Gastroesophageal sphincter (tissue), 4 donors: ENCODE measurements around the gene DROSHA. TPM values are rescaled to one million over a fixed set of nuclear protein-coding genes. Genes with fewer than 3 reads are reported as not detected.

Source experiments
- ATAC-seq: fragments of 150-250 bp; one replicate; pipeline ENCODE4 v1.9.1; 2016; ENCODE audit warnings: mild to moderate bottlenecking, moderate library complexity
- H3K27ac ChIP-seq, 4 donors: fragments of 200-600 bp; sonication (generic) in 3 of 4; 1 replicate in 3 of 4; 2 replicates in 1 of 4; pipeline ENCODE4 v1.5.1; 2016 to 2019
- H3K27me3 ChIP-seq: fragments of 200-600 bp; sonication (generic); one replicate; pipeline ENCODE4 v1.5.1; 2019
- H3K36me3 ChIP-seq, 2 donors: fragments of 200-600 bp; sonication (generic); one replicate each; pipeline ENCODE4 v1.5.1; 2019; ENCODE audit warnings: control low read depth in 1 of 2
- H3K4me1 ChIP-seq, 3 donors: fragments of 200-600 bp; sonication (generic); 1 replicate in 2 of 3; 2 replicates in 1 of 3; pipeline ENCODE4 v1.5.1; 2016 to 2019; ENCODE audit warnings: control low read depth in 2 of 3
- H3K4me3 ChIP-seq, 2 donors: fragments of 200-600 bp; sonication (generic); one replicate each; pipeline ENCODE4 v1.5.1; 2019; ENCODE audit warnings: mild to moderate bottlenecking in 1 of 2, moderate library complexity in 1 of 2
- H3K9me3 ChIP-seq, 3 donors: fragments of 200-600 bp; sonication (generic); one replicate each; pipeline ENCODE4 v1.5.1; 2017 to 2019; ENCODE audit warnings: control low read depth in 2 of 3
- CTCF ChIP-seq, 4 experiments: fragments of 200-600 bp in 2 of 4; fragments of 450-650 bp in 2 of 4; sonication (generic) in 1 of 4; IDR thresholded peaks; one replicate each; pipeline ENCODE4 v1.5.1; 2017 to 2019; ENCODE audit warnings: antibody characterized with exemption in 4 of 4, mild to moderate bottlenecking in 2 of 4, moderate library complexity in 2 of 4
- EP300 ChIP-seq: sonication (generic); formaldehyde crosslinking; IDR thresholded peaks from one replicate; pipeline ENCODE4 v1.6.1; 2017; ENCODE audit warnings: antibody characterized with exemption, mild to moderate bottlenecking
- POLR2A ChIP-seq, 2 donors: fragments of 450-650 bp; IDR thresholded peaks; one replicate each; pipeline ENCODE4 v1.6.1; 2017; ENCODE audit warnings: antibody characterized with exemption in 2 of 2, mild to moderate bottlenecking in 2 of 2, moderate library complexity in 1 of 2
- POLR2AphosphoS5 ChIP-seq: sonication (generic); formaldehyde crosslinking; IDR thresholded peaks from one replicate; pipeline ENCODE4 v1.6.1; 2017; ENCODE audit warnings: antibody characterized with exemption
- whole genome bisulfite sequencing, 2 donors: methylation state at CpG; one replicate each; pipeline ENCODE4 v1.1.5; 2018; ENCODE audit warnings: low coverage in 1 of 2; 5-methylcytosine and 5-hydroxymethylcytosine counted together
- total RNA-seq, 4 donors: library from RNA; depleted of rRNA; stranded (reverse); fragments of >200 nt; gene quantifications; one replicate each; pipeline ENCODE4 v1.1.0, GENCODE V29; 2016

Gene DROSHA
- total RNA-seq, 4 donors from 2014 or later = 22.4 to 38.0 (median 36.4) TPM

- Histone ChIP-seq H3K27ac (no peak overlapping the region), H3K9me3 (no peaks in the 10 kb centered on the region), H3K4me1 (no peaks in the 10 kb centered on the region), H3K36me3 (peaks cover 0 to 96% of the 10 kb centered on the region in 2 donors), H3K27me3 (no peaks in the 10 kb centered on the region), H3K4me3 (no peak overlapping the region)
- no peak for ATAC-seq
- WGBS, 2 donors = 28 to 52% methylated on average over 3 to 5 of the region's 7 CpGs
- TF ChIP-seq POLR2AphosphoS5 (no peak), POLR2A (IDR thresholded peaks at IDR 0.05) (no peak), EP300 (no peak), CTCF (IDR thresholded peaks at IDR 0.05) (no peak)
Observed at GRCh38 chr5:31421806-31422586, 109.9 kb downstream of the DROSHA start.

- no peaks in the 10 kb centered on the region for H3K9me3 ChIP-seq
- no peak for ATAC-seq
- TF ChIP-seq POLR2A (IDR thresholded peaks at IDR 0.05) = no peak
- no peak for TF ChIP-seq CTCF (IDR thresholded peaks at IDR 0.05)
- TF ChIP-seq EP300 = no peak
- no peak for TF ChIP-seq POLR2AphosphoS5
- no peak overlapping the region for H3K27ac ChIP-seq
- peaks cover 0 to 98% of the 10 kb centered on the region in 2 donors for H3K36me3 ChIP-seq
- H3K27me3 ChIP-seq = no peaks in the 10 kb centered on the region
- H3K4me3 ChIP-seq = no peak overlapping the region
- no peaks in the 10 kb centered on the region for H3K4me1 ChIP-seq
- WGBS, 2 donors = 93 to 94% methylated on average over 4 to 5 of the region's 5 CpGs
Observed at GRCh38 chr5:31417512-31417911, 114.4 kb downstream of the DROSHA start.

GRCh38 chr5:31416547-31416946, 115.3 kb downstream of the DROSHA start:
- Histone ChIP-seq H3K27ac (no peak overlapping the region), H3K4me3 (no peak overlapping the region), H3K27me3 (no peaks in the 10 kb centered on the region), H3K36me3 (peaks cover 0 to 96% of the 10 kb centered on the region in 2 donors), H3K4me1 (no peaks in the 10 kb centered on the region), H3K9me3 (no peaks in the 10 kb centered on the region)
- 94 to 97% methylated on average over 2 to 3 of the region's 3 CpGs for WGBS, 2 donors
- TF ChIP-seq POLR2AphosphoS5 (no peak), EP300 (no peak), POLR2A (IDR thresholded peaks at IDR 0.05) (no peak), CTCF (IDR thresholded peaks at IDR 0.05) (no peak)
- ATAC-seq = no peak

GRCh38 chr5:31415960-31416359, 115.9 kb downstream of the DROSHA start:
- WGBS, 2 donors = 80 to 94% methylated on average over 2 of the region's 2 CpGs
- no peak for ATAC-seq
- no peak overlapping the region for H3K4me3 ChIP-seq
- no peaks in the 10 kb centered on the region for H3K9me3 ChIP-seq
- no peaks in the 10 kb centered on the region for H3K27me3 ChIP-seq
- H3K27ac ChIP-seq = no peak overlapping the region
- H3K36me3 ChIP-seq = peaks cover 0 to 96% of the 10 kb centered on the region in 2 donors
- H3K4me1 ChIP-seq = no peaks in the 10 kb centered on the region
- TF ChIP-seq EP300 (no peak), CTCF (IDR thresholded peaks at IDR 0.05) (no peak), POLR2AphosphoS5 (no peak), POLR2A (IDR thresholded peaks at IDR 0.05) (no peak)
